Measurements from ENCODE around the gene MCF2L.
"Not testable (repeated sequence)": the region's sequence is repeated elsewhere in the genome, so short reads cannot be mapped to it uniquely, and the experiment has no call there.

The MCF2L gene

GRCh38 chr13:112968910-112969691, at the start of gene MCF2L:
MCF2L (plus strand) TSS chr13:112969214; CDS start chr13:112969380, 166 bp downstream.
- in situ Hi-C loops (cut with HindIII; ENCODE audit: low sequenced_read_pairs) = no loop called here

DNA sequence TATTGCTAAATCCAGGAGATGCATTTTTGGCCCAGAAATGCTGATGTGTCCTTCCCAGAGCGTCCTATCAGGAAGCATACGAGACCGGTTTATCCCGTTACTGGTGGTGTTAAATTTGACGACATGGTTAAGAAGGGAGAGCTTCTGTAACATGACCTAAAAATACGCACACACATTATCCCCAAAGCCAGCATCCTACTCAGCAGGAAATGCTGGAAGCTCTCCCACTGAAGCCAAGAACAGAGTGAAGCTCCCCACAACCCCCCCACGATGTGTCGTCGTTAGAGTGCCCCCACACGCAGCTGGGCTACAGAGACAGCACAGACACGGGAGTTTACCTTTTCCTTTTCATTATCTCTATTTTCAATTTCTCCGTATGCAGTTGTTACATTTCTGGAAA, 45.1 kb upstream of the MCF2L start:
- in situ Hi-C loops (cut with HindIII; ENCODE audit: low sequenced_read_pairs) = no loop called here

DNA sequence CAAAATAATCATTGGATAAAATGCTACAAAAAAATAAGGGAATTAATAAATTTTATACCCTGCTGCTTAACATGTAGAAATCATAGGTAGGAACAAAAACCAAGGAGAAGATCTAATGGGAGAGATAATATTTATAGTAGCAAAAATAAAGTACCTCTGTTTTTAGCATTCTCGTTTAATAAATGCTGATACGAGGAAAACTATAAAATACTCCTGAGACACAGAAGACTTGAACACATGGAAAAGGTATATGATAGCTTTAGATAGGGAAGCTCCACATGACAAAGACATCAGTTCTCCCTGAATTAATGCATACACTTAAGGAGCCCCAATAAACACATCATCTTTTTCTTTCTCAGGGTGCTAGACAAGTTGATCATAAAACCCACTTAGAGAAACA, 44.6 kb upstream of the MCF2L start:
- in situ Hi-C loops (cut with HindIII; ENCODE audit: low sequenced_read_pairs) = no loop called here

DNA sequence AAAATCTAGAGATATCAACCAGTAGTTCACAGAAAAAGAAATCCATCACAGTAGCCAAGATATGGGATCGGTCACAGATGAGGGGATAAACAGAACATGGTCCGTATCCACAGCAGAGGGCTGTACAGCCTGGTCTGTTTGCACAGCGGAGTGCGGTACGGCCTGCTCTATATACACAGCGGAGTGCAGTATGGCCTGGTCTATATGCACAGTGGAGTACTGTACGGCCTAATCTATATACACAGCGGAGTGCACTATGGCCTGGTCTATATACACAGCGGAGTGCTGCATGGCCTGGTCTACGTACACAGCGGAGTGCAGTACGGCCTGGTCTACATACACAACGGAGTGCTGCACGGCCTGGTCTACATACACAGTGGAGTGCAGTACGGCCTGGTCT, 43.0 kb upstream of the MCF2L start:
- in situ Hi-C loops (cut with HindIII; ENCODE audit: low sequenced_read_pairs) = no loop called here

DNA sequence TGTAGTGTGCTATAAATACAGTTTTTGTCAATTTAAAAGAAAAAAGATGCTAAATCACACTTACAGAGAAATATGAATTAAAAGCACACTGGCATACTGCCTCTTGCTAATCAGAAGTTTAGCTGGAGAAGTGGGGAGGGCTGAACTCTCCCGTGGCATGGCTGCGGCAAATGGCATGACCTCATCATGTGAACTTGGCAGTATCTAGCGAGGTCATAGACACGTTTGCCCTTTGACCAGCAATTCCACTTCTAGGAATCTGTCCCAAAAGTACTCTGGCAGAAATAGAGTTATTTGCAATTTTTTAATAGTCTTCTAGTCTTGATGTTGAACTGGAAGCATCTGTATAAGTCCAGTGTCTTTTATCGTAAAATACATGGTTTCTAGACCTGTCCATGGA, 42.0 kb upstream of the MCF2L start:
- in situ Hi-C loops (cut with HindIII; ENCODE audit: low sequenced_read_pairs) = no loop called here

DNA sequence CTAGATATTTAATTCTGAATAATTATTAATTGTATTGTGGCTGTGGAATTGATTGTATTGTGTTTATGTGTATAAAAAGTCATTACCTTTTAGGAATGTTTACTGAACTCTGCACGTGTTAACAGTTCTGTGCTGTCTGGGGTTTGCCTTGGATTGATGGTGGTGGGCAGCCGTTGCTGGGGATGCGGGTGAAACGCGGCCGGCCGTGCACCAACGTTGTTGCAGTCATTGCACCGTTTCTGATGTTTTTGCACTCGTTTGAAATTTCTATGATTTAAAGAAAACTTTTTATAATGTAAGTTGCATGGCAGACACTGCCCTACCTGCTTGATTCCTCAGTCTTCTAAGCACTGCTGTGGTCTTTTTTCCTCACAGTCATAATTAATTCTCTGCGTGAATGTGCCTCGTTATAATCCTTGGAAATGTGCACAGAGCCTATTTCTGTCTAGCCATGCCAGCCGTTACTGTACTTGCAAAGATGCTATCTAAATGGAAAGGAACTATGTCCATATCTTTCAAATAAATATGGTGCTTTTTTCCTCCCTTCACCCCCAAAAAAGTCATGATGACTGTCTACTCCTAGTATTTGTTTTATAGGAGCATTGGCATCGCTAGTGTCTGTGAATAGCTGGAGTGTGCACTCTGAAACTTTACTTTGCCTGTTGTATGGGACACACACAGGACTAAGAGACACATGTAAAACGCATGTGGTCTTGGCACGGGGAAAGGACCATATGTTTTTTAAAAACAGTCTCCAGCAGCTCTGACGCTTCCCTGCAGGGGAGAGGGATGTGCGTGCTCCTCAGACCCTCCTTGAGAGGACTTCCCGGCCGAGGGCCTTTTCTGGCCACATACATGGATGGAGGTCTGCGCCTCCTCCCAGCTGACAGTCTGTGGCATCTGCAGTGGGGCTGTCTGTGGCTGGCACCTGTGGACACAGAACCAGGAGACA, 40.7 kb upstream of the MCF2L start:
- in situ Hi-C loops (cut with HindIII; ENCODE audit: low sequenced_read_pairs) = no loop called here

- in situ Hi-C loops (cut with HindIII; ENCODE audit: low sequenced_read_pairs) = no loop called here
Measured at GRCh38 chr13:112928972-112929782, 39.8 kb upstream of the MCF2L start.

GRCh38 chr13:112929783-112930055, 39.3 kb upstream of the MCF2L start:
- in situ Hi-C loops (cut with HindIII; ENCODE audit: low sequenced_read_pairs) = no loop called here

GRCh38 chr13:112930192-112930591, 38.8 kb upstream of the MCF2L start:
- in situ Hi-C loops (cut with HindIII; ENCODE audit: low sequenced_read_pairs) = no loop called here

GRCh38 chr13:112931028-112931934, 37.7 kb upstream of the MCF2L start:
- in situ Hi-C loops (cut with HindIII; ENCODE audit: low sequenced_read_pairs) = no loop called here

- in situ Hi-C loops (cut with HindIII; ENCODE audit: low sequenced_read_pairs) = no loop called here
Measured at GRCh38 chr13:112932971-112933370, 36.0 kb upstream of the MCF2L start.

GRCh38 chr13:112933649-112934048, 35.4 kb upstream of the MCF2L start:
- in situ Hi-C loops (cut with HindIII; ENCODE audit: low sequenced_read_pairs) = no loop called here

DNA sequence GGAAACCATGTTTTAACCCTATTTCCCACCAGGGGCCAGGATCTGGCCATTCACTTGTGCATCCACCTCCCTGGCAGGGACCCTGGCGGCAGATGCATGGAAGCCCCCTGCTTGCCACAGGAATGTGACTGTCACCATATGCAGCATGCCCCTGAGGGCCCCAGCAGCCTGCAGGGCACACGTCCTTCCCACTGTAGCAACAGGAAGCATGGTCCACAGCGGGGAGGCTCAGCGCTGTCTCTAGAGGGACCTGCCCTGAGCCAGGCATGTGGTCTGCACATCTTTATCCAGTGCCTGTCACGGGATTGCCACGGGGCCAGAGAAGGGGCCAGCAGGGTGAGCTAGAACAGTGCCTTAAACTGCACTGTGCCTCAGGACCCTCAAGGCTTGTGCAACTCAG, 34.9 kb upstream of the MCF2L start:
- in situ Hi-C loops (cut with HindIII; ENCODE audit: low sequenced_read_pairs) = no loop called here

- in situ Hi-C loops (cut with HindIII; ENCODE audit: low sequenced_read_pairs) = no loop called here
Measured at GRCh38 chr13:112938680-112939079, 30.3 kb upstream of the MCF2L start.

DNA sequence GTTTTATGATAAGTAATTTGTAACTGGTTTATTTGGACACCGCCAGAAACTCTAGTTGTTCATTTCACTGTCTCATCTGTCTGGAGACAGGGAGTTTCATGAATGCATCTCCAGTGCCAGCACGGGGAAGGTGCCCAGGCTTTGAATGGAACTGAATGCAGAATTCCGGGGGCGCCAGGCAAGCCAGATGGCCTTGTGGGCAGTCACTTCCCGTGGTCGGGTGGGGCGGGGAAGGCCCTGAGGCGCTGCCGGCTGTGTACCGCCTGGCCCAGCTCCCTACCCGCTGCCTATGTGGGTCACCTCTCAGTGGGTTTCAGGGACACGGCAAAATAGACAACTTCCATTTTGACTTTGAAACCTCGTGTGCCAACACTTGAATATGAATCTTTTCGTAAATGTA, 28.8 kb upstream of the MCF2L start:
- in situ Hi-C loops (cut with HindIII; ENCODE audit: low sequenced_read_pairs) = no loop called here

DNA sequence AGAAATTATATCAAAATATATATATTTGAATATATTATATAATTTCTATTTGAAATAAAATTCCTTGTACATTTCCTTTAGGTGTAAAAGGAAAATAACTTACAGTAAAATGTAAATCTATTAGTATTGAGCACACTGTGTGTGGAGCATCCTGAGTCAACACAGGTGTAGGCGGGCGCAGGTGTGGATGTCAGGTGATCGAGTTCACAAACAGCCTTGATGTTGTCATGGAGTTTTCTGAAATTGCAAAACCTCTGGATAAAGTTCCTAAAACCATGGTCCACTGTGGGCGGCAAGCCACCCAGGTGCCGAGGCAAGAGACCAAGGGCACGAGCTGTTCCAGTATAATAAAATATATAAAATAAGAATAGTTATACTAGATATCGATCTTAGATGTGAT, 27.7 kb upstream of the MCF2L start:
- in situ Hi-C loops (cut with HindIII; ENCODE audit: low sequenced_read_pairs) = no loop called here

- in situ Hi-C loops (cut with HindIII; ENCODE audit: low sequenced_read_pairs) = not testable (repeated sequence)
Measured at GRCh38 chr13:112941765-112942164, 27.2 kb upstream of the MCF2L start.

GRCh38 chr13:112942689-112943308, 26.2 kb upstream of the MCF2L start:
- in situ Hi-C loops (cut with HindIII; ENCODE audit: low sequenced_read_pairs) = no loop called here

GRCh38 chr13:112943309-112944125, 25.5 kb upstream of the MCF2L start:
- in situ Hi-C loops (cut with HindIII; ENCODE audit: low sequenced_read_pairs) = no loop called here
